Measurements from ENCODE around the gene POMP.

POMP gene, protein sequence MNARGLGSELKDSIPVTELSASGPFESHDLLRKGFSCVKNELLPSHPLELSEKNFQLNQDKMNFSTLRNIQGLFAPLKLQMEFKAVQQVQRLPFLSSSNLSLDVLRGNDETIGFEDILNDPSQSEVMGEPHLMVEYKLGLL

DNA sequence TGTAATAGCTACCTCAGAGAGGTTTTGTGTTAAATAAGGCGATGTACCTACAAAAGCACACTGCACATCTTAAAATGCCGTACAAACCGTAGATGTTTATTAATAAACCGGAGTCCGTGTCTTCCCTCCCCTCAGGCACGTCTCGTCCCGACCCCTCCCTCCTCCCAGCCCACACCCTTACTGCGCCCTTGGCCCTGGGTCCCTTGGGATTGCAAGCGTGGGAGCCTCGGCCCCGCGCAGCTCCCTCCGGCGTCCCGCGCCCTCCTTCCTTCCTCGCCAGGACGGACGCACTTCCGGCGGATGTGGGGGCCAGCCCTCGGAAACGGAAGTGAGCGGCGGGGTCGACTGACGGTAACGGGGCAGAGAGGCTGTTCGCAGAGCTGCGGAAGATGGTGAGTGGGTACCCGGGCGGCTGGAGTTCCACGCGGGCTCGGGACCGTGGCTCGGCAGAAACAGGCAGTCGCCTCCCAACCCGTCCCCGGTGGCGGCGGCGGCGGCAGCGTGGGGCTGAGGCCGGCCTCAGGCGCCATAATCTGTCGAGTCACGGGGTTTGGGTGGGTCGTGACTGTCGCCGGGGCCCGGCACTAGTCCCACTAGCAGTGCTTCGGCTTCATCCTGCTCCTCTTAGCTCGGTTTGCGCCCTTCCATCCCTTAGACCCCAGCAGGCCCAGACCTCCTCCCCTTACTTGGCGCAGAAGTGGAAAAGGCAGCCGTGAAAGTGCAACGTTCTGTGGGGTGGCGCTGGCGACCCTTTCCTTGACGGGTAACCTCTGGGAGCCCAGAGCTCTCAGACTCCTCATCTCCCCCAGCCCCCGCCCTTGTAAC lies at the start of gene POMP:
Gene POMP, plus strand, starts transcription at position 335 of the 825 bp plus-strand sequence. Its CDS starts 55 bp downstream, at position 390.
- peak; percentile 91 for DNase-seq

DNA sequence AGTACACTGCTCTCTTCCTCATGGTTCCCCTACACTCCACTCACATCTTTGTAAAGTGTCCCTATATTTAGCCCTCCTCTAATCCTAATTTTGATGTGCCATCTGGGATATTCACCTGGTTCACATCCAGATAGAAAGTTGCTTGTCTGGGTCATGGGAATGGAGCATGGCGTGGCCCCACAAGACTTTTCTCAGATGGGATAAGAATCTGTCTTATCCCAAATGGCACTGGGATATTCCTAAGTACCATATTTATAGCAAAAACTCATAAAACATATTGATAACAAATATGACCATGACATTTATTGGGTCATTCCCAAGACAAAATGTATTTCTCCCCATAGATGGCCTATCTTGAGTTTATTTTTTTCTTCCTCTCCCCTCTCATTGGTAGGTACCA lies 49.5 kb upstream of the POMP start:
- DNase-seq: no peak

GRCh38 chr13:28609926-28610325 lies 49.0 kb upstream of the POMP start:
- DNase-seq: no peak

GRCh38 chr13:28610996-28611395 lies 47.9 kb upstream of the POMP start:
- DNase-seq: no peak

DNA sequence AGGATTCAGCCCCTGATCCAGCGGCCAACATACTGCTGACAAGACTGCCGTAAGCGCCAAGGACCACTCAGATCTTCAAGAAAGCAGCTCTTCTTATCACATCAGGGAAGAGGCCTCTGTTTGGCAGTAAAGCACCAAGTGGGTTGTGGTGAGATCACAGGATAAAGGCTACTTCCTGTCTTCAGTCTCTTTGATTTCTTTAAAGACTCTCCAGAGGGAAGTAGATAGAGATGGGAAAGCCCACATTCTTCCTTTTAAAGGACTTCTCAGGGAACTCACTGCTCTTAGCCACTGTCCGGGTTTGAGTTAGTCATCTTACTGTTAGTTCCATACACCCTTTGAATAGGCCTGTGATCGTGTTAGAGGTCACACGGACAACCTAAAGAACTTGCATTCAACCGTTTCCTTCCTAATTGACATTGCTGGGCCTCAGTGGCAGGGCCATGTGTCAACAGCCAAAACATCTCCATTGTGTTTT lies 47.2 kb upstream of the POMP start:
- DNase-seq: no peak

- DNase-seq: no peak
These were observed 45.4 kb upstream of the POMP start for GRCh38 chr13:28613562-28613961.

DNA sequence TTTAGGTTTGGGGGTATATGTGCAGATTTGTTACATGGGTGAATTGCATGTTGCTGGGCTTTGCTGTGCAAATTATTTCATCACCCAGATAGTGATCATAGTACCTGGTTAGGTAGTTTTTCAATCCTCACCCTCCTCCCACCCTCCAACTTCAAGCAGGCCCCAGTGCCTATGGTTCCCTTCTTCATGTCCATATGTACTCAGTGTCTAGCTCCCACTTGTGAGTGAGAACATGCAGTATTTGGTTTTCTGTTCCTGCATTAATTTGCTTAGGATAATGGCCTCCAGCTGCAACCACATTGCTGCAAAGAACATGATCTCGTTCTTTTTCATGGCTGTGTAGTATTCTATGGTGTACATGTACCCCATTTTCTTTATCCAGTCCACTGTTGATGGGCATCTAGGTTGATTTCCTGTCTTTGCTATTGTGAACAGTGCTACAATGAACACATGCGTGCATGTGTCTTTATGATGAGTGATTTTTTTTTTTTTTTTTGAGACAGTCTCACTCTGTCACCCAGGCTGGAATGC lies 42.9 kb upstream of the POMP start:
- DNase-seq: no peak

DNA sequence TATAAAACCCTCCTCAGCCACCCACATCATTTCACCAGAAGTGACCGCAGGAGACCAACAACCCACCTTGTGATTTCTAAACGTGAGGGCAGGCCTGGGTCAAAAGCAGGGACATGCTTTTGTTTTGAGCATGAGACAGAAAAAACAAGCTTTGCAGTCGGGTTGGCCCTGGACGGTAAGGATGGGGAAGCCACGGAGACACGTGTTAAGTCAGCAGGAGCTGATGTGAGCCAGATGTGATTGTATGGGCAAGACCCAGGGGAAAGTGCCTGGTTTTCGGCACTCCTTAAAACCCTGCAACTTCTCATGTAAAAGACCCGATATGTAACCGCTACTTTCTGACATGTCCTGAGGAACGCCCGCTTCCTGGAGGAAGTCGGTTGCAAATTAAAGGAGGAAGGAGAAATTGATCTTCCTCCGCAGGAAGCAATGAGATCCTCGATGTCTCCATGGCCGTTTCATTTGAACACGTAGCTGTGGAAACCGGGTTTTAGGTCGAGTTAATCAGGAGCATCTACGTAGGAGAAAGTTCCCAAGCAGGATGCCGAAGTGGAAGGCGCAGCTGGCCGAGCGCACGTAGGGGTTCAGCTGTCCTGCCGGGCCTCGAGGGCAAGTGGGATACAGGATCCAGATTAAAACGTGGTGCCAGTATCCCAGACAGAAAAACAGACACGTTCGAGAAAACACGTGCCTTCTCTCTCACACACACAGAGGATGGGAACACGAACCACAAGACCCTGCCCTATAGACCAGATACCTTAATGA lies 40.5 kb upstream of the POMP start:
- DNase-seq: no peak

DNA sequence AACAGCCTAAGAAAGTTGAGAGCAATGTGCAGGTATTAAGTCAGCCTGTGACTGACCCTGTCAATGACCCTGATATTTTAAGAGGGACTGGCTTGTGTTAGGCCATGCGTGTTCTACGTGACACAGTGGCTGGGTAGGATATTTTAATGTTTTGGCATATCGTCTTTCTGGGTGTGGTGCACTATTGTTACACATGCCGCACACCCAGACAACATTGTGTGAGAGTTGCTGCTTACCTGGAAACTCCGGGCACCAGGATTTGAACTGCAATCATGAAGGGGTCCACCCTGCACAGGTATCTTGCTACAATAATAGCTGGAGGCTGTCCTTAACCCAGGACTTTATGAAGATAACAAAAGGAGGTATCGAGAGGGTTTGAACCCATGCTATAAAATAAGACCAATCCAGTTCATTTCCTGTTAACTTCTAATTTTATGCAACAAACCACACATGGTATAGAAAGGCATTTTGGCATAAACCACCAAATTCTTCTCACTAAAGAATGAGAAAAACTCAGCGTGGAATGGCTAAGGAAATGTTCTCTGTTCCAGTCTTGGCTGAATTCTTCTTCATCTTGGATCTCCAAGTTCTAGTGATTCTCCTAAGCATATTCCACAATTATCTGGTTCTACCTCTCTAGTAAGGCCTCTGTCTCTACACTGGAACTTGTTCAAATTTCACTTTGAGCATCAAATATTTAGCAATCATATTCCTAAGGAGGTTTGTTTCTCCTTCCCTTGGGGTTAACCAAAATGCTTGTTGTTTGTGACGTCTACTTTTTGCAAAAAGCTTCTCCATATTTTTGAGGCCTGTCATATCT lies 38.7 kb upstream of the POMP start:
- no peak for DNase-seq

GRCh38 chr13:28621449-28621848 lies 37.5 kb upstream of the POMP start:
- DNase-seq: no peak

GRCh38 chr13:28622286-28622685 lies 36.6 kb upstream of the POMP start:
- no peak for DNase-seq

DNA sequence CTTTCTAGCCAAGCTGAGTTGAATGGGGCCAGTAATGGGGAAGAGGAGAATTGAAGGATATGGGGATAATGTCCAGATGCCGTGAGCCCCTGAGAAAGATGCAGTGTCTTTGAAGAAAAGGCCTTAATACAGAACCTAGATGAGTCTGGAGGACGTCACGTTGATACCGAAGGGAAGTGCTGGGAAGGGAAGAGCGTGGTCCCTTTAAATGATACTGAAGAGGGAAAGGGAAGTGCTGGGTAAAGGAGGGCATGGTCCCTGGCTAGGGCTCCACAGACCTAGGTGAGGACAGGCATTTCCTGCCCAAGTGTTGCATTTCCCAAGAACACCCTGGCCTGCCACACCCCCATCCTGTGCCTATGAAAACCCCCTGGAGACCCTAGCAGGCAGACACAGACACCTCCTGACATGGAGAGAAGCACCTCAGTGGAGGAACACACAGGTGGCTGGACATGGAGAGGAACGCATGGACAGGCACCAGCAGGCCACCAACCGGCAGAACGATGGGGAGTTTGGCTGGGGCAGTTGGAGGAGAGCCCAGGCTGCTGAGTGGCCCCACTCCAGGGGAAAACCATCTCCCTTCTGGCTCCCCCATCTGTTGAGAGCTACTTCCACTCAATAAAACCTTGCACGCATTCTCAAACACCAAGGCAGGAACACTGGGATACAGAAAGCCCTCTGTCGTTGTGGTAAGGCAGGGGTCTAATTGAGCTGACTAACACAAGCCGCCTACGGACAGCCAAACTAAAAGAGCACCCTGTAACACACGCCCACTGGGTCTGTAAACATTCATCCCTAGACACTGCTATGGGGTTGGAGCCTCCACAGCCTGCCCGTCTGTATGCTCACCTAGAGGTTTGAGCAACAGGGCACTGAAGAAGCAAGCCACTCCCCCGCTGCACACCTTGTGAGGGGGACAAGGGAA lies 34.9 kb upstream of the POMP start:
- no peak for DNase-seq

GRCh38 chr13:28624707-28625432 lies 34.1 kb upstream of the POMP start:
- DNase-seq: no peak

GRCh38 chr13:28626266-28626665 lies 32.7 kb upstream of the POMP start:
- DNase-seq: no peak

DNA sequence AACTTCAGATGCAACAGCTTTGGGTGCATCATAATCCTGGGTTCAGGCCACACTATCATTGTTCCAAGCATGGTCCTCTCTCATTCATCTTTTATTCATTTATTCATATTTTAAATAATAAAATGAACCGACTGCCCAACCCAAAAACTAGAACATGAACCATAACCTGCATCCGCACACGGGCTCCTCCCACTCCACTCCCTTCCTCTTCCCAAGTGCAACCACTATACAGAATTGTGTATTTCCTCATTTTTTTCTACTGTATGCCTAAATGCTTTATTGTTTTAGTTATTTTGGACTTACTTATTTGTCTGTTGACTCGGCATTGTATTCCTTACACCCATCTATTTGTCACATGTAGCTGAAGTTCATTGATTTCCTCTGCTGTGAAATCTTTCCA lies 30.7 kb upstream of the POMP start:
- DNase-seq: no peak

DNA sequence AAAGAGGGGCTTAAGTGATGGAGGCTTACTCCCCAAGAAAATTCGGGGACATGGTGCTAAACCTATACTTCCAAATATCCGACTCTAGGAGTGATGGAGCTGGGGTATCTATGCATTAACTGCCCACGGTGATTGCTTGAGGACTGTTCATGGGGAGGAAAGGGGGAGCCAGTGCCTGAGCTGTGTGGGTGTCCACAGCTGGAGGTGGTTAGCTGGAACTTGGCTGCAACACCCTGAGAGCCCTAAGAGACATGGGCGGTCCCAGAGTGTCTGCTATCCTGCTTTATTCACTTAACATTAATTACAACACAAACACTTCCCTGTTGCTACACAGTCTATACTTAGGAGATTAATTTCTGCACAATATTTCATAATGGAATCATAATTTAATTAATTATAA lies 28.1 kb upstream of the POMP start:
- no peak for DNase-seq

- DNase-seq: no peak
These were observed 27.1 kb upstream of the POMP start for GRCh38 chr13:28631801-28632200.

DNA sequence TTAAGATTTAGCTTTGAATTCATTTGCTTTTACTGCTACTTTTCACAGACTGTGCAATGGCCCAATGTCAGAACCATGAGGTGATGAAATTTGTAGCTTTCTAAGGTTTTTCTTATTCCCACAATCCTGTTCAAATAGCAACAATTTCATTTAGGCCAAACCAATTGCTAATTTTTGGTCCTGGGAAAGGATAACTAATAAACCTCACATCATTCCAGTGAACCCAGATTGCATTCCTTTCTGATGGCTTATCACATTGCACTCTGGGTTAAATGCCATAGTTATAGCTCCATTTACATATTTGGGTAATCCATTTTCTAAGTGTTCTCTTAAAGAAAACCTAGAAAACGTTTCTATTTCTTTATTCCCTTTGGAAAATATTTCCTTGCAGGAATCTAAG lies 22.9 kb upstream of the POMP start:
- DNase-seq: no peak

GRCh38 chr13:28636677-28637317 lies 22.1 kb upstream of the POMP start:
- peak; percentile 21 for DNase-seq

DNA sequence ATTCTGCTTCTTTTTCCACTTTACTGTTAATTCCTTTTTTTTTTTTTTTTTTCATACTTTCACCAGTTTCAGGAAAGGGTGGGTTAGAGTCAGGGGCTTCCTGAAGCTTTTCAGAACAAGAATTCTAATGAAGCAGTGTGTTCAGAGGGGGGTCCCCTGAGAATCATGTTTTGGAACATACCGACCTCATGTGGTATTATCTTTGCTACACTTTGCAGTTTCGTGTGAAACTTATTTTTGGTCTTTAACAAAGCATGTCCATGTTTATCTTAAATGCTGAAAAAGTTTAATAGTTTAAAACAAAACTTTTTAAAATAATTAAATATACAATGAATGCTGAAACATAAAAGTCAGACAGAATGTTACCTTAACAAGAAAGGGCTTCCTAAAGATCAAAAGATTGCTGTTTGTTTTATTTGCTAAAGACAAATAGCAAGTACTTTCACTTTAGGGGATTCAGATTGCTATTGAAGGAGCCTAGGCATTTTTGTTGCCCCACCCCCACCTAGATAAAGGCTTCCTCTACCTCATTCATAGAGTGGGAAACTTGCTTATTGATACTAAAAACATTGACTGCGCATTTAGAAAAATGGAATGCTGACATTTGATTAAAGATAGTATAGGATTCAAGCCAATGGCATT lies 21.1 kb upstream of the POMP start:
- DNase-seq: no peak
